HEK293 (cell line): ENCODE data around the gene METTL16.

Experiments used
- CTCF ChIA-PET: fragments of 350-600 bp; formaldehyde crosslinking; extraction: SDS; loops from one replicate; lab custom pipeline; 2021; ENCODE audit warnings: antibody characterized with exemption; lab: Yijun Ruan, JAX
- POLR2A ChIA-PET: fragments of 300-600 bp; formaldehyde crosslinking; extraction: SDS; loops from one replicate; lab custom pipeline; 2020; ENCODE audit warnings: antibody characterized with exemption, inconsistent platforms; lab: Yijun Ruan, JAX
- H3K27ac ChIP-seq: fragments of 200-500 bp; sonication (Bioruptor generic); 2 replicates; pipeline ENCODE4 v1.5.1; 2014; ENCODE audit warnings: low read depth, low read length, control low read depth, inconsistent platforms; ENCODE audit errors: extremely low read depth
- H3K36me3 ChIP-seq, 2 experiments: fragments of 200-500 bp in 1 of 2; sonication (Bioruptor generic) in 1 of 2; 1 replicate in 1 of 2; 2 replicates in 1 of 2; pipeline ENCODE4 v1.5.1; 2014 to 2017; ENCODE audit warnings: inconsistent platforms in 2 of 2, low read length in 2 of 2; ENCODE audit not compliant: control insufficient read depth in 2 of 2, insufficient read depth in 1 of 2
- H3K4me1 ChIP-seq: fragments of 200-500 bp; sonication (Bioruptor generic); 2 replicates; pipeline ENCODE4 v1.5.1; 2014; ENCODE audit warnings: mild to moderate bottlenecking, low read length, inconsistent platforms; ENCODE audit not compliant: control insufficient read depth, insufficient read depth
- H3K4me3 ChIP-seq: 2 replicates; pipeline ENCODE4 v1.5.1; 2011; ENCODE audit warnings: low read depth, mild to moderate bottlenecking, control low read depth, low read length, moderate library complexity
- H3K9me3 ChIP-seq: fragments of 200-500 bp; sonication (Bioruptor generic); 2 replicates; pipeline ENCODE4 v1.5.1; 2014; ENCODE audit warnings: low read depth, low read length, inconsistent platforms; ENCODE audit not compliant: control insufficient read depth, insufficient read depth
- BCL11A ChIP-seq: fragments of 450-650 bp; formaldehyde crosslinking; IDR thresholded peaks from 2 replicates; pipeline ENCODE4 v1.5.1; 2016; ENCODE audit warnings: low read depth, missing biosample characterization, missing genetic modification characterization
- BCL11B ChIP-seq: fragments of 450-650 bp; formaldehyde crosslinking; IDR thresholded peaks from 2 replicates; pipeline ENCODE4 v1.5.1; 2016; ENCODE audit warnings: low read depth, missing biosample characterization, missing genetic modification characterization
- GLI2 ChIP-seq: fragments of 450-650 bp; formaldehyde crosslinking; IDR thresholded peaks from 2 replicates; pipeline ENCODE4; 2017; ENCODE audit warnings: missing biosample characterization, missing genetic modification characterization, low read depth, borderline replicate concordance
- KLF8 ChIP-seq: fragments of 450-650 bp; formaldehyde crosslinking; IDR thresholded peaks from 2 replicates; pipeline ENCODE4 v1.5.1; 2016; ENCODE audit warnings: missing biosample characterization, missing genetic modification characterization
- OSR2 ChIP-seq: fragments of 450-650 bp; formaldehyde crosslinking; IDR thresholded peaks from 2 replicates; pipeline ENCODE4 v1.5.1; 2016; ENCODE audit warnings: missing biosample characterization, missing genetic modification characterization
- ZBTB1 ChIP-seq: fragments of 450-650 bp; formaldehyde crosslinking; IDR thresholded peaks from 2 replicates; pipeline ENCODE4 v1.5.1; 2016; ENCODE audit warnings: missing biosample characterization, missing genetic modification characterization
- ZFHX2 ChIP-seq: fragments of 450-650 bp; formaldehyde crosslinking; conservative IDR thresholded peaks from 2 replicates; pipeline ENCODE4 v1.5.1; 2016; ENCODE audit warnings: missing biosample characterization, missing genetic modification characterization
- ZFP3 ChIP-seq: fragments of 450-650 bp; formaldehyde crosslinking; IDR thresholded peaks from 2 replicates; pipeline ENCODE4 v1.5.1; 2016; ENCODE audit warnings: low read depth, missing biosample characterization, missing genetic modification characterization
- ZNF157 ChIP-seq: fragments of 450-650 bp; formaldehyde crosslinking; IDR thresholded peaks from 2 replicates; pipeline ENCODE4 v1.5.1; 2016; ENCODE audit warnings: missing biosample characterization, missing genetic modification characterization
- ZNF223 ChIP-seq: fragments of 450-650 bp; formaldehyde crosslinking; IDR thresholded peaks from 2 replicates; pipeline ENCODE4 v1.5.1; 2016; ENCODE audit warnings: missing biosample characterization, missing genetic modification characterization
- ZNF391 ChIP-seq: fragments of 450-650 bp; formaldehyde crosslinking; IDR thresholded peaks from 2 replicates; pipeline ENCODE4 v1.5.1; 2016; ENCODE audit warnings: low read depth, missing biosample characterization, missing genetic modification characterization, borderline replicate concordance
- ZNF423 ChIP-seq: fragments of 450-650 bp; formaldehyde crosslinking; IDR thresholded peaks from 2 replicates; pipeline ENCODE4 v1.5.1; 2016; ENCODE audit warnings: missing biosample characterization, missing genetic modification characterization
- ZNF654 ChIP-seq: fragments of 450-650 bp; formaldehyde crosslinking; IDR thresholded peaks from 2 replicates; pipeline ENCODE4 v1.5.1; 2016; ENCODE audit warnings: low read depth, missing biosample characterization, missing genetic modification characterization
- ZNF776 ChIP-seq: fragments of 450-650 bp; formaldehyde crosslinking; IDR thresholded peaks from 2 replicates; pipeline ENCODE4 v1.5.0; 2017; ENCODE audit warnings: missing biosample characterization, missing genetic modification characterization, borderline replicate concordance
- TF ChIP-seq, protein P1 (sequence below): fragments of 450-650 bp; formaldehyde crosslinking; optimal IDR thresholded peaks from 2 replicates; pipeline ENCODE3; 2016; ENCODE audit warnings: missing biosample characterization, mild to moderate bottlenecking, missing genetic modification characterization
- TF ChIP-seq, protein P2 (sequence below): fragments of 450-650 bp; formaldehyde crosslinking; IDR thresholded peaks from 2 replicates; pipeline ENCODE4 v1.5.1; 2016; ENCODE audit warnings: missing biosample characterization, missing genetic modification characterization
- TF ChIP-seq, protein P3 (sequence below): fragments of 450-650 bp; formaldehyde crosslinking; IDR thresholded peaks from 2 replicates; pipeline ENCODE4 v1.5.1; 2016; ENCODE audit warnings: missing biosample characterization, missing genetic modification characterization
- TF ChIP-seq, protein P4 (sequence below): fragments of 450-650 bp; formaldehyde crosslinking; IDR thresholded peaks from 2 replicates; pipeline ENCODE4 v1.5.1; 2016; ENCODE audit warnings: missing biosample characterization, missing genetic modification characterization

METTL16 gene

DNA sequence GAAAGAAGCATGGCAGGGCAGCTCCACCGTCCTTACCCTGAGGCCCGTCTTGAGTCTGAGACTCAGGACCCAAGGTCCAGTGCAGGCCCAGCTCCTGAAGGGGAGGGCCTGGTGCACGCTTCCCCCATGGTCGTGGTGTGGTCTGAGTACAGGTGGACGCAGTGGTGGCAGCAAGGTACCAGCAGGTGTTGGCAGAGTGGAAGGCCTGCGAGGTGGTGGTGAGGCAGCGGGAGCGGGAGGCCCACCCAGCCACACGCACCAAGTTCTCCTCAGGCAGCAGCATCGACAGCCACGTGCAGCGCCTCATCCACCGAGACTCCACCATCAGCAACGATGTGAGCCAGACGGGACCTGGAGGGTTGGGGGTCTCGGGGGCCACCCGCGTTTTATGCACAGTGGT is 138.5 kb downstream of the METTL16 start:
- no peaks in the 10 kb centered on the region; the same call in 1 of the 2 replicates for H3K4me1 ChIP-seq
- ChIA-PET POLR2A (interaction anchor here (0.6 kb wide), 1 partner anchor 20 kb away, joined by 3 read pairs; no protein-coding TSS in a partner anchor), CTCF (interaction anchor here (1.2 to 8.6 kb wide), 2 partner anchors 9 to 43 kb away, joined by 3 to 63 read pairs; no protein-coding TSS in a partner anchor)
- no peaks in the 10 kb centered on the region for H3K9me3 ChIP-seq
- H3K27ac ChIP-seq: no peak overlapping the region
- no peak overlapping the region for H3K4me3 ChIP-seq
- peaks cover 5 to 60% of the 10 kb centered on the region in 2 experiments for H3K36me3 ChIP-seq
- TF ChIP-seq, protein P1, sequence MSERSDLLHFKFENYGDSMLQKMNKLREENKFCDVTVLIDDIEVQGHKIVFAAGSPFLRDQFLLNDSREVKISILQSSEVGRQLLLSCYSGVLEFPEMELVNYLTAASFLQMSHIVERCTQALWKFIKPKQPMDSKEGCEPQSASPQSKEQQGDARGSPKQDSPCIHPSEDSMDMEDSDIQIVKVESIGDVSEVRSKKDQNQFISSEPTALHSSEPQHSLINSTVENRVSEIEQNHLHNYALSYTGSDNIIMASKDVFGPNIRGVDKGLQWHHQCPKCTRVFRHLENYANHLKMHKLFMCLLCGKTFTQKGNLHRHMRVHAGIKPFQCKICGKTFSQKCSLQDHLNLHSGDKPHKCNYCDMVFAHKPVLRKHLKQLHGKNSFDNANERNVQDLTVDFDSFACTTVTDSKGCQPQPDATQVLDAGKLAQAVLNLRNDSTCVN (tag by site-specific recombination): no peak
- TF ChIP-seq ZNF157: no peak

DNA sequence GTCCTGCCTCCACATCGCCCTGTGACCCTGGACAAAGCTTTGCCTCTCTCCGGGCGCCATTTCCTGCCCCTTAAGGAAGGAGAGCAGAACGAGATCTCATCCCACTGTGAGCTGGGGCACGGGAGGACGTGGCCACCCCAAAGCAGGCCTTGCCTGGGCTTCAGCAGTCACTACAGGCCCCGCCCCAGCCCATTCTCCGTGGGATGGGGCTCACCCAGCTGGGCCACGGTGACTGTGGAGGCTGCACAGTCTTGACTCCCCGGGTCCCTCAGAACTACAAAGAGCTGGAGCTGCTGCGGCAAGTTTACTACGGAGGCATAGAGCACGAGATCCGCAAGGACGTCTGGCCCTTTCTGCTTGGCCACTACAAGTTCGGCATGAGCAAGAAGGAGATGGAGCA is 139.0 kb downstream of the METTL16 start:
- TF ChIP-seq ZNF391 (tag by site-specific recombination): no peak
- no peak for TF ChIP-seq ZFHX2 (tag by site-specific recombination)
- no peak for TF ChIP-seq OSR2 (tag by site-specific recombination)
- no peak for TF ChIP-seq BCL11B (tag by site-specific recombination)
- no peak for TF ChIP-seq ZNF776 (tag by site-specific recombination)
- TF ChIP-seq GLI2 (tag by site-specific recombination): no peak
- no peak for TF ChIP-seq ZBTB1 (tag by site-specific recombination)
- TF ChIP-seq, protein P2, sequence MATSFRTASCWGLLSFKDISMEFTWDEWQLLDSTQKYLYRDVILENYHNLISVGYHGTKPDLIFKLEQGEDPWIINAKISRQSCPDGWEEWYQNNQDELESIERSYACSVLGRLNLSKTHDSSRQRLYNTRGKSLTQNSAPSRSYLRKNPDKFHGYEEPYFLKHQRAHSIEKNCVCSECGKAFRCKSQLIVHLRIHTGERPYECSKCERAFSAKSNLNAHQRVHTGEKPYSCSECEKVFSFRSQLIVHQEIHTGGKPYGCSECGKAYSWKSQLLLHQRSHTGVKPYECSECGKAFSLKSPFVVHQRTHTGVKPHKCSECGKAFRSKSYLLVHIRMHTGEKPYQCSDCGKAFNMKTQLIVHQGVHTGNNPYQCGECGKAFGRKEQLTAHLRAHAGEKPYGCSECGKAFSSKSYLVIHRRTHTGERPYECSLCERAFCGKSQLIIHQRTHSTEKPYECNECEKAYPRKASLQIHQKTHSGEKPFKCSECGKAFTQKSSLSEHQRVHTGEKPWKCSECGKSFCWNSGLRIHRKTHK (tag by site-specific recombination): no peak
- no peak for TF ChIP-seq ZNF423 (tag by site-specific recombination)
- TF ChIP-seq ZNF223 (tag by site-specific recombination): no peak
- TF ChIP-seq, protein P3, sequence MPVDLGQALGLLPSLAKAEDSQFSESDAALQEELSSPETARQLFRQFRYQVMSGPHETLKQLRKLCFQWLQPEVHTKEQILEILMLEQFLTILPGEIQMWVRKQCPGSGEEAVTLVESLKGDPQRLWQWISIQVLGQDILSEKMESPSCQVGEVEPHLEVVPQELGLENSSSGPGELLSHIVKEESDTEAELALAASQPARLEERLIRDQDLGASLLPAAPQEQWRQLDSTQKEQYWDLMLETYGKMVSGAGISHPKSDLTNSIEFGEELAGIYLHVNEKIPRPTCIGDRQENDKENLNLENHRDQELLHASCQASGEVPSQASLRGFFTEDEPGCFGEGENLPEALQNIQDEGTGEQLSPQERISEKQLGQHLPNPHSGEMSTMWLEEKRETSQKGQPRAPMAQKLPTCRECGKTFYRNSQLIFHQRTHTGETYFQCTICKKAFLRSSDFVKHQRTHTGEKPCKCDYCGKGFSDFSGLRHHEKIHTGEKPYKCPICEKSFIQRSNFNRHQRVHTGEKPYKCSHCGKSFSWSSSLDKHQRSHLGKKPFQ (tag by site-specific recombination): no peak
- no peak for TF ChIP-seq ZFP3 (tag by site-specific recombination)
- TF ChIP-seq KLF8 (tag by site-specific recombination): no peak
- Histone ChIP-seq H3K9me3 (no peaks in the 10 kb centered on the region), H3K4me3 (no peak overlapping the region), H3K27ac (no peak overlapping the region), H3K4me1 (no peaks in the 10 kb centered on the region; the same call in 1 of the 2 replicates), H3K36me3 (peaks cover 0 to 56% of the 10 kb centered on the region in 2 experiments)
- ChIA-PET POLR2A (interaction anchor here (0.6 kb wide), 2 partner anchors 19 to 61 kb away, joined by 3 to 4 read pairs; no protein-coding TSS in a partner anchor), CTCF (interaction anchor here (1.2 to 8.6 kb wide), 2 partner anchors 10 to 43 kb away, joined by 3 to 63 read pairs; no protein-coding TSS in a partner anchor)

DNA sequence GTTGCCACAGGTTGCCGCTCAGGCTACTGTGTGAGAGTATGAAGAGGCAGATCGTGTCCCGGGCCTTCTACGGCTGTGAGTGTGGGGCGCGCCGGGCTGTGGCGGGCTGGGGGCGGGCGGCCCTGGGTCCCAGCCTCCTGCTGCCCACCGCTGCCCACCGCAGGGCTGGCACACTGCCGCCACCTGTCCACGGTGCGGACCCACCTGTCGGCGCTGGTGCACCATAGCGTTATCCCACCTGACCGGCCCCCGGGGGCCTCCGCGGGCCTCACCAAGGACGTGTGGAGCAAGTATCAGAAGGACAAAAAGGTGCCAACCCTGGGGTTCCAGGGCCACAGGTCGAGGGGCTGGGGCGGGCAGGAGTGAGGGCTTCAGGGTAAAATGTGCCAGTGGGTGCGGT is 139.5 kb downstream of the METTL16 start:
- no peak overlapping the region for H3K27ac ChIP-seq
- TF ChIP-seq, protein P4, sequence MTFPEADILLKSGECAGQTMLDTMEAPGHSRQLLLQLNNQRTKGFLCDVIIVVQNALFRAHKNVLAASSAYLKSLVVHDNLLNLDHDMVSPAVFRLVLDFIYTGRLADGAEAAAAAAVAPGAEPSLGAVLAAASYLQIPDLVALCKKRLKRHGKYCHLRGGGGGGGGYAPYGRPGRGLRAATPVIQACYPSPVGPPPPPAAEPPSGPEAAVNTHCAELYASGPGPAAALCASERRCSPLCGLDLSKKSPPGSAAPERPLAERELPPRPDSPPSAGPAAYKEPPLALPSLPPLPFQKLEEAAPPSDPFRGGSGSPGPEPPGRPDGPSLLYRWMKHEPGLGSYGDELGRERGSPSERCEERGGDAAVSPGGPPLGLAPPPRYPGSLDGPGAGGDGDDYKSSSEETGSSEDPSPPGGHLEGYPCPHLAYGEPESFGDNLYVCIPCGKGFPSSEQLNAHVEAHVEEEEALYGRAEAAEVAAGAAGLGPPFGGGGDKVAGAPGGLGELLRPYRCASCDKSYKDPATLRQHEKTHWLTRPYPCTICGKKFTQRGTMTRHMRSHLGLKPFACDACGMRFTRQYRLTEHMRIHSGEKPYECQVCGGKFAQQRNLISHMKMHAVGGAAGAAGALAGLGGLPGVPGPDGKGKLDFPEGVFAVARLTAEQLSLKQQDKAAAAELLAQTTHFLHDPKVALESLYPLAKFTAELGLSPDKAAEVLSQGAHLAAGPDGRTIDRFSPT (tag by site-specific recombination): no peak
- TF ChIP-seq ZNF654 (tag by site-specific recombination) (no peak), BCL11A (tag by site-specific recombination) (no peak)
- TF ChIP-seq, all 188 proteins: peak for 0
- ChIA-PET CTCF (interaction anchor here (8.6 kb wide), 1 partner anchor 10 kb away, joined by 63 read pairs; no protein-coding TSS in a partner anchor), POLR2A (interaction anchor here (0.6 kb wide), 1 partner anchor 60 kb away, joined by 4 read pairs; no protein-coding TSS in a partner anchor)
- no peaks in the 10 kb centered on the region; the same call in 1 of the 2 replicates for H3K4me1 ChIP-seq
- H3K4me3 ChIP-seq: no peak overlapping the region
- H3K36me3 ChIP-seq: peaks cover 0 to 53% of the 10 kb centered on the region in 2 experiments
- H3K9me3 ChIP-seq: no peaks in the 10 kb centered on the region
